HepG2 (cell line): Measurements from ENCODE around the gene SLC38A9. TPM values are rescaled to one million over a fixed set of nuclear protein-coding genes. Genes with fewer than 3 reads are reported as not detected.

ENCODE experiments used
- CHCHD3 ChIP-seq: sonication (generic); formaldehyde crosslinking; IDR thresholded peaks from 2 replicates; pipeline ENCODE4 v1.8.0; 2022; ENCODE audit warnings: mild to moderate bottlenecking, missing genetic modification reagents, moderate library complexity
- EP300 ChIP-seq, 3 experiments: sonication (generic) in 1 of 3; formaldehyde crosslinking in 1 of 3; IDR thresholded peaks; 2 replicates each; pipeline versions ENCODE4 v1.5.1 to v1.6.1; 2011 to 2020; ENCODE audit warnings: low read depth in 2 of 3, low read length in 2 of 3, borderline replicate concordance in 1 of 3, improper control_type of control experiment in 1 of 3, mild to moderate bottlenecking in 1 of 3, missing genetic modification reagents in 1 of 3, moderate library complexity in 1 of 3
- HDAC1 ChIP-seq: sonication (generic); formaldehyde crosslinking; IDR thresholded peaks from 2 replicates; pipeline ENCODE4 v1.5.1; 2020; ENCODE audit warnings: mild to moderate bottlenecking, missing genetic modification reagents
- HDAC6 ChIP-seq: fragments of 200-600 bp; sonication (generic); IDR thresholded peaks from 2 replicates; pipeline ENCODE4 v1.7.0; 2017; ENCODE audit warnings: mild to moderate bottlenecking, antibody characterized with exemption, low read length, low read depth
- HNF4A ChIP-seq: sonication (generic); formaldehyde crosslinking; IDR thresholded peaks from 2 replicates; pipeline ENCODE4 v1.4.0; 2020; ENCODE audit warnings: missing genetic modification reagents
- MAZ ChIP-seq, 2 experiments: sonication (generic) in 1 of 2; formaldehyde crosslinking in 1 of 2; IDR thresholded peaks; 2 replicates each; pipeline versions ENCODE4 v1.5.0 to v1.6.1; 2012 to 2020; ENCODE audit warnings: low read depth in 2 of 2, mild to moderate bottlenecking in 2 of 2, borderline replicate concordance in 1 of 2, improper control_type of control experiment in 1 of 2, low read length in 1 of 2, missing genetic modification reagents in 1 of 2, moderate library complexity in 1 of 2
- MTA1 ChIP-seq: sonication (generic); formaldehyde crosslinking; IDR thresholded peaks from 2 replicates; pipeline ENCODE4 v1.4.0; 2020; ENCODE audit warnings: missing genetic modification reagents, mild to moderate bottlenecking, borderline replicate concordance
- NAIF1 ChIP-seq: sonication (generic); formaldehyde crosslinking; IDR thresholded peaks from 2 replicates; pipeline ENCODE4 v1.5.0; 2020; ENCODE audit warnings: mild to moderate bottlenecking, missing genetic modification reagents, borderline replicate concordance
- NCOA1 ChIP-seq: sonication (generic); formaldehyde crosslinking; IDR thresholded peaks from 2 replicates; pipeline ENCODE4 v1.9.0; 2021; ENCODE audit warnings: missing genetic modification reagents
- NCOA2 ChIP-seq: sonication (generic); formaldehyde crosslinking; IDR thresholded peaks from 2 replicates; pipeline ENCODE4 v1.8.0; 2022; ENCODE audit warnings: inconsistent platforms
- SKI ChIP-seq: fragments of 450-650 bp; IDR thresholded peaks from one replicate; pipeline ENCODE4 v1.6.1; 2018; ENCODE audit warnings: mild to moderate bottlenecking; ENCODE audit not compliant: partially characterized antibody
- TAF1 ChIP-seq: sonication (generic); formaldehyde crosslinking; IDR thresholded peaks from 2 replicates; pipeline ENCODE4 v1.4.0; 2020; ENCODE audit warnings: missing genetic modification reagents
- TRIM24 ChIP-seq: sonication (generic); formaldehyde crosslinking; IDR thresholded peaks from 2 replicates; pipeline ENCODE4 v1.8.0; 2022; ENCODE audit warnings: mild to moderate bottlenecking, missing genetic modification reagents
- YEATS2 ChIP-seq: sonication (generic); formaldehyde crosslinking; IDR thresholded peaks from 2 replicates; pipeline ENCODE4 v1.4.0; 2020; ENCODE audit warnings: missing genetic modification reagents, borderline replicate concordance
- ZNF17 ChIP-seq: sonication (generic); formaldehyde crosslinking; IDR thresholded peaks from 2 replicates; pipeline ENCODE4 v1.5.0; 2020; ENCODE audit warnings: mild to moderate bottlenecking, missing genetic modification reagents
- ZNF256 ChIP-seq: sonication (generic); formaldehyde crosslinking; conservative IDR thresholded peaks from 2 replicates; pipeline ENCODE4 v1.4.0; 2020; ENCODE audit warnings: missing genetic modification reagents
- ZNF296 ChIP-seq: sonication (generic); formaldehyde crosslinking; conservative IDR thresholded peaks from 2 replicates; pipeline ENCODE4 v1.5.0; 2020; ENCODE audit warnings: mild to moderate bottlenecking, missing genetic modification reagents
- ZNF557 ChIP-seq: sonication (generic); formaldehyde crosslinking; IDR thresholded peaks from 2 replicates; pipeline ENCODE4 v1.4.0; 2020; ENCODE audit warnings: missing genetic modification reagents
- ZNF776 ChIP-seq: sonication (generic); formaldehyde crosslinking; IDR thresholded peaks from 2 replicates; pipeline ENCODE4 v1.4.0; 2020; ENCODE audit warnings: mild to moderate bottlenecking, missing genetic modification reagents
- ZSCAN30 ChIP-seq: sonication (generic); formaldehyde crosslinking; IDR thresholded peaks from 2 replicates; pipeline ENCODE4 v1.5.0; 2020; ENCODE audit warnings: mild to moderate bottlenecking, missing genetic modification reagents
- ZSCAN9 ChIP-seq: IDR thresholded peaks from 2 replicates; pipeline ENCODE4 v1.6.1; 2016; ENCODE audit warnings: borderline replicate concordance
- ZZZ3 ChIP-seq: sonication (generic); formaldehyde crosslinking; IDR thresholded peaks from 2 replicates; pipeline ENCODE4 v1.4.0; 2020; ENCODE audit warnings: missing genetic modification reagents, mild to moderate bottlenecking, borderline replicate concordance
- polyA plus RNA-seq, 8 experiments: library from polyadenylated mRNA; depleted of rRNA in 3 of 8; stranded (reverse) in 7 of 8; unstranded in 1 of 8; fragments of >200 nt; fragmentation: Illumina TruSeq in 4 of 8; extraction: Trizol in 4 of 8; gene quantifications; 2 replicates each; pipeline versions ENCODE4 v1.2.1 to v1.2.3, GENCODE V29; 2011 to 2016; ENCODE audit warnings: low read depth in 4 of 8, missing spikeins in 1 of 8, mixed read lengths in 1 of 8; ENCODE audit not compliant: insufficient read depth in 1 of 8
- total RNA-seq, 5 experiments: library from RNA; depleted of rRNA; stranded (reverse); fragments of >200 nt; fragmentation: Illumina TruSeq; extraction: Trizol; gene quantifications; 2 replicates each; pipeline ENCODE4 v1.2.3, GENCODE V29; 2016; ENCODE audit warnings: low read depth in 1 of 5
- TF ChIP-seq, protein P1 (sequence below): sonication (generic); formaldehyde crosslinking; IDR thresholded peaks from 2 replicates; pipeline ENCODE4 v1.4.0; 2020; ENCODE audit warnings: mild to moderate bottlenecking, missing genetic modification reagents
- TF ChIP-seq, protein P2 (sequence below): sonication (generic); formaldehyde crosslinking; IDR thresholded peaks from 2 replicates; pipeline ENCODE4 v1.5.1; 2020; ENCODE audit warnings: missing genetic modification reagents, mild to moderate bottlenecking, borderline replicate concordance
- TF ChIP-seq, protein P3 (sequence below): IDR thresholded peaks from 2 replicates; pipeline ENCODE4 v1.6.1; 2016; ENCODE audit warnings: missing biosample characterization, missing genetic modification reagents, low read depth
- TF ChIP-seq, protein P4 (sequence below): sonication (generic); formaldehyde crosslinking; IDR thresholded peaks from 2 replicates; pipeline ENCODE4 v1.4.0; 2020; ENCODE audit warnings: mild to moderate bottlenecking, low read depth, missing genetic modification reagents

SLC38A9 gene
- total and polyA plus RNA-seq, 2 of the 13 experiments (the other 11 are each of a cell fraction or from before 2014, with no cell fraction given) = 19.3 to 36.0 TPM

DNA sequence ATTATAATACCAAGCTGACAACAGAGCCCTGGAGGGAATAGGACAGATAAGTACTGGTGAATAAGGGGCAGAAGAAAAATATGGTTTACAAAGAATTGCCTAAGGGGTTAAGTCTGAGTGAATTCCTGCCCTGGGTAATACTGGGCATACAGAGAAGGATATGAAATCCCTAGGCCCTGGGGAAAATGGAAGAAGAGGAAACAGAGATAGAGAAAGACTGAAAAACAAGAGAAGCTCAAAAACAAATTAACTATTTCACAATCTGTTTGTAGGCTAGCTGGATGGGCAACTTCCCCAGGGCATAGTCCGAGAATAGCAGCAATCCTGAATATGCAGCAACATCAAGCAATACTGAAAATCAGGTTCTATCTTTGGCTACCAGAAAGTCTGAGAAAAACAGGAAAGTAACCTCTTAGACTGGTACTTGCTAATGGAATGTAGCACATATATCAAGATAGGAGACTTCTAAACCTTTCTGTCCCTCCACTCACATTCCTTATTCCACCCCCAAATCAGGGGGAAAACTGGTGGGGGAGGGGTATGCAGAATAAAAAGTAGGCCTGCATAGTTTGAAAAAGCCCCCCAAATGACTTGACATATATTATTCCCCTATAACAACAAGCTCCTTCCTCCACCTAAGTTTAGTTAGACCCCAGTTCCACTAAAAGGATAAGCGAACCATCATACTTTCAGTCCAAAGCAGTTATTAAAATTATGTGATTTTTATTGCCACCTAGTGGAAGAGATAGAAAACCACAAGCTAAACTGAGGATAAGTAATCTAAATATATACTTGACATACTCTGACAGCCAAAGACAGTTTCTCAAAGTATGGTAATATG, 20.6 kb downstream of the SLC38A9 start (continued):
- TF ChIP-seq ZNF557 (no peak), HDAC6 (no peak), TRIM24 (no peak), ZNF17 (CRISPR knock-in tag) (no peak), TAF1 (CRISPR knock-in tag) (no peak), NCOA2 (peak; percentile 12; the same call in 1 of the 2 replicates), SKI (no peak), HNF4A (CRISPR knock-in tag) (peak; percentile 51), YEATS2 (CRISPR knock-in tag) (no peak), MTA1 (CRISPR knock-in tag) (no peak), NCOA1 (CRISPR knock-in tag) (no peak), NAIF1 (CRISPR knock-in tag) (no peak), ZSCAN30 (CRISPR knock-in tag) (no peak), CHCHD3 (CRISPR knock-in tag) (no peak), ZNF776 (no peak), EP300 (IDR thresholded peaks at IDR 0.05; ENCODE audit: low read depth in 2 of 2, low read length in 2 of 2) (peak in 1 of 2 experiments; percentile 36; a peak in 1 of 4 replicates), EP300 (CRISPR knock-in tag; IDR thresholded peaks at IDR 0.05; ENCODE audit: borderline replicate concordance) (no peak), ZNF296 (no peak), ZZZ3 (no peak), HDAC1 (CRISPR knock-in tag) (no peak), ZSCAN9 (no peak), ZNF256 (CRISPR knock-in tag) (no peak), MAZ (IDR thresholded peaks at IDR 0.05; ENCODE audit: borderline replicate concordance, low read depth, low read length) (no peak), MAZ (CRISPR knock-in tag; IDR thresholded peaks at IDR 0.05; ENCODE audit: low read depth) (no peak)
- TF ChIP-seq, protein P1, sequence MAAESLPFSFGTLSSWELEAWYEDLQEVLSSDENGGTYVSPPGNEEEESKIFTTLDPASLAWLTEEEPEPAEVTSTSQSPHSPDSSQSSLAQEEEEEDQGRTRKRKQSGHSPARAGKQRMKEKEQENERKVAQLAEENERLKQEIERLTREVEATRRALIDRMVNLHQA (CRISPR knock-in tag) = no peak
- TF ChIP-seq, protein P2, sequence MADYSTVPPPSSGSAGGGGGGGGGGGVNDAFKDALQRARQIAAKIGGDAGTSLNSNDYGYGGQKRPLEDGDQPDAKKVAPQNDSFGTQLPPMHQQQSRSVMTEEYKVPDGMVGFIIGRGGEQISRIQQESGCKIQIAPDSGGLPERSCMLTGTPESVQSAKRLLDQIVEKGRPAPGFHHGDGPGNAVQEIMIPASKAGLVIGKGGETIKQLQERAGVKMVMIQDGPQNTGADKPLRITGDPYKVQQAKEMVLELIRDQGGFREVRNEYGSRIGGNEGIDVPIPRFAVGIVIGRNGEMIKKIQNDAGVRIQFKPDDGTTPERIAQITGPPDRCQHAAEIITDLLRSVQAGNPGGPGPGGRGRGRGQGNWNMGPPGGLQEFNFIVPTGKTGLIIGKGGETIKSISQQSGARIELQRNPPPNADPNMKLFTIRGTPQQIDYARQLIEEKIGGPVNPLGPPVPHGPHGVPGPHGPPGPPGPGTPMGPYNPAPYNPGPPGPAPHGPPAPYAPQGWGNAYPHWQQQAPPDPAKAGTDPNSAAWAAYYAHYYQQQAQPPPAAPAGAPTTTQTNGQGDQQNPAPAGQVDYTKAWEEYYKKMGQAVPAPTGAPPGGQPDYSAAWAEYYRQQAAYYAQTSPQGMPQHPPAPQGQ (CRISPR knock-in tag) = no peak
- TF ChIP-seq, protein P3, sequence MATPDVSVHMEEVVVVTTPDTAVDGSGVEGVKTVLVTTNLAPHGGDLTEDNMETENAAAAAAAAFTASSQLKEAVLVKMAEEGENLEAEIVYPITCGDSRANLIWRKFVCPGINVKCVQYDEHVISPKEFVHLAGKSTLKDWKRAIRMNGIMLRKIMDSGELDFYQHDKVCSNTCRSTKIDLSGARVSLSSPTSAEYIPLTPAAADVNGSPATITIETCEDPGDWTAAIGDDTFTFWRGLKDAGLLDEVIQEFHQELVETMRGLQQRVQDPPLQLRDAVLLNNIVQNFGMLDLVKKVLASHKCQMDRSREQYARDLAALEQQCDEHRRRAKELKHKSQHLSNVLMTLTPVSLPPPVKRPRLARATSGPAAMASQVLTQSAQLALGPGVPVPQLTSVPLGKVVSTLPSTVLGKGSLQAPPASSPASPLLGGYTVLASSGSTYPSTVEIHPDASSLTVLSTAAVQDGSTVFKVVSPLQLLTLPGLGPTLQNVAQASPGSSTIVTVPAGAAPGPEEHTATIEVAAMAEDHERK (CRISPR knock-in tag) = no peak
- TF ChIP-seq, protein P4, sequence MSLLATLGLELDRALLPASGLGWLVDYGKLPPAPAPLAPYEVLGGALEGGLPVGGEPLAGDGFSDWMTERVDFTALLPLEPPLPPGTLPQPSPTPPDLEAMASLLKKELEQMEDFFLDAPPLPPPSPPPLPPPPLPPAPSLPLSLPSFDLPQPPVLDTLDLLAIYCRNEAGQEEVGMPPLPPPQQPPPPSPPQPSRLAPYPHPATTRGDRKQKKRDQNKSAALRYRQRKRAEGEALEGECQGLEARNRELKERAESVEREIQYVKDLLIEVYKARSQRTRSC (CRISPR knock-in tag) = no peak
